ENCODE data around the gene IFNA8.
A peak's percentile ranks its signal among the peaks of the same experiment; 100 is the strongest.
"Not testable (repeated sequence)": the region's sequence is repeated elsewhere in the genome, so short reads cannot be mapped to it uniquely, and the experiment has no call there.

IFNA8 gene

GRCh38 chr9:21434202-21435014 lies 25.5 kb downstream of the IFNA8 start:
- no peak for TF ChIP-seq ZC3H10 (CRISPR knock-in tag; IDR thresholded peaks at IDR 0.05)
- TF ChIP-seq OSR1 (CRISPR knock-in tag; IDR thresholded peaks at IDR 0.05): no peak
- no peak for TF ChIP-seq CSRNP3 (CRISPR knock-in tag; IDR thresholded peaks at IDR 0.05)
- TF ChIP-seq ZNF70 (CRISPR knock-in tag; IDR thresholded peaks at IDR 0.05): no peak
- no peak for TF ChIP-seq CREB5 (CRISPR knock-in tag; IDR thresholded peaks at IDR 0.05; ENCODE audit: low read depth)
- no peak for TF ChIP-seq ZFP3 (CRISPR knock-in tag; IDR thresholded peaks at IDR 0.05)
- TF ChIP-seq ZNF565 (CRISPR knock-in tag; conservative IDR thresholded peaks at IDR 0.05; ENCODE audit: low read depth): no peak
- no peak for TF ChIP-seq SNAI2 (CRISPR knock-in tag; IDR thresholded peaks at IDR 0.05)
- no peak for TF ChIP-seq PATZ1 (CRISPR knock-in tag; IDR thresholded peaks at IDR 0.05; ENCODE audit: borderline replicate concordance)
- TF ChIP-seq GLIS3 (CRISPR knock-in tag; IDR thresholded peaks at IDR 0.05): no peak
- peak; percentile 71; the same call in 2 of the 3 replicates for ATAC-seq

GRCh38 chr9:21435015-21435383 lies 26.1 kb downstream of the IFNA8 start:
- ATAC-seq: not testable (repeated sequence)

- no peak for TF ChIP-seq ARNTL (CRISPR knock-in tag; IDR thresholded peaks at IDR 0.05; ENCODE audit: borderline replicate concordance, low read depth)
- TF ChIP-seq CREB5 (CRISPR knock-in tag; IDR thresholded peaks at IDR 0.05; ENCODE audit: low read depth): no peak
- no peak for TF ChIP-seq PPARA (CRISPR knock-in tag; IDR thresholded peaks at IDR 0.05; ENCODE audit: borderline replicate concordance)
- no peak for TF ChIP-seq BACH2 (CRISPR knock-in tag; IDR thresholded peaks at IDR 0.05; ENCODE audit: borderline replicate concordance)
- TF ChIP-seq ZFP3 (CRISPR knock-in tag; IDR thresholded peaks at IDR 0.05): no peak
- no peak for TF ChIP-seq ZFP30 (CRISPR knock-in tag; IDR thresholded peaks at IDR 0.05)
- no peak for TF ChIP-seq POU6F1 (CRISPR knock-in tag; IDR thresholded peaks at IDR 0.05; ENCODE audit: borderline replicate concordance, low read depth)
- TF ChIP-seq TCF4 (CRISPR knock-in tag; IDR thresholded peaks at IDR 0.05; ENCODE audit: borderline replicate concordance): no peak
- TF ChIP-seq PATZ1 (CRISPR knock-in tag; IDR thresholded peaks at IDR 0.05; ENCODE audit: borderline replicate concordance): no peak
- TF ChIP-seq ISL1 (CRISPR knock-in tag; IDR thresholded peaks at IDR 0.05): no peak
- TF ChIP-seq ZC3H10 (CRISPR knock-in tag; IDR thresholded peaks at IDR 0.05): no peak
- TF ChIP-seq CSDC2 (CRISPR knock-in tag; IDR thresholded peaks at IDR 0.05): no peak
- no peak for TF ChIP-seq TSHZ2 (CRISPR knock-in tag; IDR thresholded peaks at IDR 0.05)
- no peak for TF ChIP-seq CSRNP3 (CRISPR knock-in tag; IDR thresholded peaks at IDR 0.05)
- no peak for TF ChIP-seq ZNF8 (CRISPR knock-in tag; IDR thresholded peaks at IDR 0.05)
- no peak for TF ChIP-seq ZNF70 (CRISPR knock-in tag; IDR thresholded peaks at IDR 0.05)
- TF ChIP-seq OSR1 (CRISPR knock-in tag; IDR thresholded peaks at IDR 0.05): no peak
- TF ChIP-seq RARB (CRISPR knock-in tag; IDR thresholded peaks at IDR 0.05): no peak
- ATAC-seq: no peak
Observed at GRCh38 chr9:21440139-21440538, 31.2 kb downstream of the IFNA8 start, which contains the start of gene IFNA1. Gene IFNA1, plus strand, starts transcription at chr9:21440439. Its CDS starts 69 bp downstream, at chr9:21440508.

All from SK-N-SH treated with all-trans-retinoic acid at 6 μM for 48 hours (cell line).